HepG2 (cell line): ENCODE data around the gene CD7. TPM values are rescaled to one million over a fixed set of nuclear protein-coding genes. Genes with fewer than 3 reads are reported as not detected.
A peak's percentile ranks its signal among the peaks of the same experiment; 100 is the strongest.

Source experiments
- CENPX ChIP-seq: sonication (generic); formaldehyde crosslinking; IDR thresholded peaks from 2 replicates; pipeline ENCODE4 v1.9.0; 2021; ENCODE audit warnings: mild to moderate bottlenecking, missing genetic modification reagents, moderate library complexity
- EEA1 ChIP-seq: sonication (generic); formaldehyde crosslinking; IDR thresholded peaks from 2 replicates; pipeline ENCODE4 v1.5.1; 2020; ENCODE audit warnings: mild to moderate bottlenecking, missing genetic modification reagents, borderline replicate concordance
- FOXM1 ChIP-seq: sonication (generic); formaldehyde crosslinking; IDR thresholded peaks from 2 replicates; pipeline ENCODE4 v1.5.0; 2020; ENCODE audit warnings: missing genetic modification reagents
- IKZF1 ChIP-seq: fragments of 450-650 bp; IDR thresholded peaks from 2 replicates; pipeline ENCODE4 v1.7.1; 2016
- MXD4 ChIP-seq: IDR thresholded peaks from 2 replicates; pipeline ENCODE4 v1.6.1; 2016; ENCODE audit warnings: mild to moderate bottlenecking, missing biosample characterization, missing genetic modification reagents
- NFIB ChIP-seq: sonication (generic); formaldehyde crosslinking; IDR thresholded peaks from 2 replicates; pipeline ENCODE4 v1.9.0; 2021; ENCODE audit warnings: missing genetic modification reagents, mild to moderate bottlenecking, borderline replicate concordance
- RCOR2 ChIP-seq: IDR thresholded peaks from 2 replicates; pipeline ENCODE4 v1.6.1; 2016; ENCODE audit warnings: missing biosample characterization, missing genetic modification reagents
- REL ChIP-seq: sonication (generic); formaldehyde crosslinking; conservative IDR thresholded peaks from 2 replicates; pipeline ENCODE4 v1.8.0; 2022; ENCODE audit warnings: mild to moderate bottlenecking, missing genetic modification reagents, moderate library complexity
- SAFB2 ChIP-seq: sonication (generic); formaldehyde crosslinking; IDR thresholded peaks from 2 replicates; pipeline ENCODE4 v1.5.1; 2020; ENCODE audit warnings: missing genetic modification reagents, low read depth, mild to moderate bottlenecking, borderline replicate concordance
- STAT5B ChIP-seq: sonication (generic); formaldehyde crosslinking; IDR thresholded peaks from 2 replicates; pipeline ENCODE4 v1.4.0; 2020; ENCODE audit warnings: missing genetic modification reagents
- ZMYM2 ChIP-seq: sonication (generic); formaldehyde crosslinking; IDR thresholded peaks from 2 replicates; pipeline ENCODE4 v1.8.0; 2022; ENCODE audit warnings: mild to moderate bottlenecking, missing genetic modification reagents
- ZNF232 ChIP-seq: sonication (generic); formaldehyde crosslinking; IDR thresholded peaks from 2 replicates; pipeline ENCODE4 v1.4.0; 2020; ENCODE audit warnings: missing genetic modification reagents, borderline replicate concordance
- ZNF234 ChIP-seq: sonication (generic); formaldehyde crosslinking; conservative IDR thresholded peaks from 2 replicates; pipeline ENCODE4 v1.5.1; 2020; ENCODE audit warnings: mild to moderate bottlenecking, missing genetic modification reagents
- ZNF556 ChIP-seq: sonication (generic); formaldehyde crosslinking; IDR thresholded peaks from 2 replicates; pipeline ENCODE4 v1.4.0; 2020; ENCODE audit warnings: mild to moderate bottlenecking, missing genetic modification reagents, borderline replicate concordance
- ZNF777 ChIP-seq: sonication (generic); formaldehyde crosslinking; IDR thresholded peaks from 2 replicates; pipeline ENCODE4 v1.4.0; 2020; ENCODE audit warnings: missing genetic modification reagents
- polyA plus RNA-seq, 8 experiments: library from polyadenylated mRNA; depleted of rRNA in 3 of 8; stranded (reverse) in 7 of 8; unstranded in 1 of 8; fragments of >200 nt; fragmentation: Illumina TruSeq in 4 of 8; extraction: Trizol in 4 of 8; gene quantifications; 2 replicates each; pipeline versions ENCODE4 v1.2.1 to v1.2.3, GENCODE V29; 2011 to 2016; ENCODE audit warnings: low read depth in 4 of 8, missing spikeins in 1 of 8, mixed read lengths in 1 of 8; ENCODE audit not compliant: insufficient read depth in 1 of 8
- total RNA-seq, 5 experiments: library from RNA; depleted of rRNA; stranded (reverse); fragments of >200 nt; fragmentation: Illumina TruSeq; extraction: Trizol; gene quantifications; 2 replicates each; pipeline ENCODE4 v1.2.3, GENCODE V29; 2016; ENCODE audit warnings: low read depth in 1 of 5
- TF ChIP-seq, protein P1 (sequence below): sonication (generic); formaldehyde crosslinking; IDR thresholded peaks from 2 replicates; pipeline ENCODE4 v1.5.1; 2020; ENCODE audit warnings: mild to moderate bottlenecking, missing genetic modification reagents
- TF ChIP-seq, protein P2 (sequence below): sonication (generic); formaldehyde crosslinking; IDR thresholded peaks from 2 replicates; pipeline ENCODE4 v1.5.0; 2020; ENCODE audit warnings: mild to moderate bottlenecking, low read depth, missing genetic modification reagents, borderline replicate concordance
- TF ChIP-seq, protein P3 (sequence below): sonication (generic); formaldehyde crosslinking; IDR thresholded peaks from 2 replicates; pipeline ENCODE4 v1.4.0; 2020; ENCODE audit warnings: missing genetic modification reagents, mild to moderate bottlenecking, borderline replicate concordance
- TF ChIP-seq, protein P4 (sequence below): sonication (generic); formaldehyde crosslinking; IDR thresholded peaks from 2 replicates; pipeline ENCODE4 v1.5.0; 2020; ENCODE audit warnings: missing genetic modification reagents, mild to moderate bottlenecking, borderline replicate concordance
- TF ChIP-seq, protein P5 (sequence below): sonication (generic); formaldehyde crosslinking; IDR thresholded peaks from 2 replicates; pipeline ENCODE4 v1.8.0; 2022; ENCODE audit warnings: mild to moderate bottlenecking, missing genetic modification reagents, borderline replicate concordance

Gene CD7
- total and polyA plus RNA-seq, 2 of the 13 experiments (the other 11 are each of a cell fraction or from before 2014, with no cell fraction given): 67.6 to 76.4 TPM

DNA sequence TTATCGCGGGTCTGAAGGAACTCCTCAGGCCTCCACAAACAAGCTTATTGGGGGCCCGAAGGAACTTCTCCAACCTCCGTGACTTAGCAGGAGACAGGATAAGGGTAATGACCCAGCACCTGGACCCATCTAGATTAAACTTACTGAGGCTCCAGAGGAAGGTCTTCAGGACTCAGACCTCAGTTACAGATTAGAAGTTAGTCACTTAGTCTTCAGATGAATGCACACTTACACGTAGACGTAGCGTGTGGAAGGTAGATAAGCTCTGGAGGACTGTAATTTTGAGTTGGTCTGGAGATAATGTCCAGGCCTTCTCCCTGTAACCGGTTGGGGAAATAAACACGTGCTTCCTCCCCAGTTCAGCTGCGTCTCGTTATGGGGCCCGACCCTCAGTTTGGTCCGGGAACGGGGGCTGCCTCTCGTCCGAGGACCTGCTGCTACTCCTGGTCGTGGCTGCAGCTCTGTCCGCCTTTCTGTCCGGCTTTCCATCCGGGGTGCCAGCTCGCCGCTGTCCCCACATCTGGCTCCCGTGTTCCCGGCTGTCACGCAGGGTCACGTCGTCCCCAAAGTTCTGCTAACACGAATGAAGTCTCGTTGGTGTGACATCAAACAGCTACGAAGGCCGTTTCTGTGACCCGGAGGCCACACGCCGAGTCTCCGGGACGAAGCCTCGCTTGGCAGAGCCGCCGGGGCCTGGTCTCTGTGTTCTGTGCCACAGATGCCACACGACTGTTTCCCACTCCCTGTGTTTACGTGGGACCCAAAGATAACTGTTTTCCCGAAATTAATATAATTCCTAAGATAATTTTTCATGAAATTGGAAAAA, 28.0 kb upstream of the CD7 start (continued):
- TF ChIP-seq ZNF556 (CRISPR knock-in tag): no peak
- TF ChIP-seq EEA1 (CRISPR knock-in tag): 0 out of 2 replicates have a peak, but pooled peaks have one; percentile 56
- TF ChIP-seq, protein P1, sequence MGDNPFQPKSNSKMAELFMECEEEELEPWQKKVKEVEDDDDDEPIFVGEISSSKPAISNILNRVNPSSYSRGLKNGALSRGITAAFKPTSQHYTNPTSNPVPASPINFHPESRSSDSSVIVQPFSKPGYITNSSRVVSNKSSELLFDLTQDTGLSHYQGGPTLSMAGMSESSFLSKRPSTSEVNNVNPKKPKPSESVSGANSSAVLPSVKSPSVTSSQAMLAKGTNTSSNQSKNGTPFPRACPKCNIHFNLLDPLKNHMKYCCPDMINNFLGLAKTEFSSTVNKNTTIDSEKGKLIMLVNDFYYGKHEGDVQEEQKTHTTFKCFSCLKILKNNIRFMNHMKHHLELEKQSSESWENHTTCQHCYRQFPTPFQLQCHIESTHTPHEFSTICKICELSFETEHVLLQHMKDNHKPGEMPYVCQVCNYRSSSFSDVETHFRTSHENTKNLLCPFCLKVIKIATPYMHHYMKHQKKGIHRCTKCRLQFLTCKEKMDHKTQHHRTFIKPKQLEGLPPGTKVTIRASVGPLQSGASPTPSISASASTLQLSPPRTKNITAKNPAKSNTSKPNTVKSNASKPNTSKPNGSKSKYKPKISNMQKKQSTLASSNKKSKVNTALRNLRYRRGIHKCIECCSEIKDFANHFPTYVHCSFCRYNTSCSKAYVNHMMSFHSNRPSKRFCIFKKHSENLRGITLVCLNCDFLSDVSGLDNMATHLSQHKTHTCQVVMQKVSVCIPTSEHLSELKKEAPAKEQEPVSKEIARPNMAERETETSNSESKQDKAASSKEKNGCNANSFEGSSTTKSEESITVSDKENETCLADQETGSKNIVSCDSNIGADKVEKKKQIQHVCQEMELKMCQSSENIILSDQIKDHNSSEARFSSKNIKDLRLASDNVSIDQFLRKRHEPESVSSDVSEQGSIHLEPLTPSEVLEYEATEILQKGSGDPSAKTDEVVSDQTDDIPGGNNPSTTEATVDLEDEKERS (CRISPR knock-in tag): no peak
- TF ChIP-seq ZMYM2 (CRISPR knock-in tag): no peak
- TF ChIP-seq, protein P2, sequence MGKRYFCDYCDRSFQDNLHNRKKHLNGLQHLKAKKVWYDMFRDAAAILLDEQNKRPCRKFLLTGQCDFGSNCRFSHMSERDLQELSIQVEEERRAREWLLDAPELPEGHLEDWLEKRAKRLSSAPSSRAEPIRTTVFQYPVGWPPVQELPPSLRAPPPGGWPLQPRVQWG (CRISPR knock-in tag): no peak
- TF ChIP-seq NFIB (CRISPR knock-in tag): no peak
- no peak for TF ChIP-seq REL (CRISPR knock-in tag)
- 0 out of 2 replicates have a peak, but pooled peaks have one; percentile 53 for TF ChIP-seq SAFB2 (CRISPR knock-in tag)
- TF ChIP-seq ZNF234 (CRISPR knock-in tag): no peak
- TF ChIP-seq, protein P3, sequence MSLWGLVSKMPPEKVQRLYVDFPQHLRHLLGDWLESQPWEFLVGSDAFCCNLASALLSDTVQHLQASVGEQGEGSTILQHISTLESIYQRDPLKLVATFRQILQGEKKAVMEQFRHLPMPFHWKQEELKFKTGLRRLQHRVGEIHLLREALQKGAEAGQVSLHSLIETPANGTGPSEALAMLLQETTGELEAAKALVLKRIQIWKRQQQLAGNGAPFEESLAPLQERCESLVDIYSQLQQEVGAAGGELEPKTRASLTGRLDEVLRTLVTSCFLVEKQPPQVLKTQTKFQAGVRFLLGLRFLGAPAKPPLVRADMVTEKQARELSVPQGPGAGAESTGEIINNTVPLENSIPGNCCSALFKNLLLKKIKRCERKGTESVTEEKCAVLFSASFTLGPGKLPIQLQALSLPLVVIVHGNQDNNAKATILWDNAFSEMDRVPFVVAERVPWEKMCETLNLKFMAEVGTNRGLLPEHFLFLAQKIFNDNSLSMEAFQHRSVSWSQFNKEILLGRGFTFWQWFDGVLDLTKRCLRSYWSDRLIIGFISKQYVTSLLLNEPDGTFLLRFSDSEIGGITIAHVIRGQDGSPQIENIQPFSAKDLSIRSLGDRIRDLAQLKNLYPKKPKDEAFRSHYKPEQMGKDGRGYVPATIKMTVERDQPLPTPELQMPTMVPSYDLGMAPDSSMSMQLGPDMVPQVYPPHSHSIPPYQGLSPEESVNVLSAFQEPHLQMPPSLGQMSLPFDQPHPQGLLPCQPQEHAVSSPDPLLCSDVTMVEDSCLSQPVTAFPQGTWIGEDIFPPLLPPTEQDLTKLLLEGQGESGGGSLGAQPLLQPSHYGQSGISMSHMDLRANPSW (CRISPR knock-in tag): no peak
- TF ChIP-seq, protein P4, sequence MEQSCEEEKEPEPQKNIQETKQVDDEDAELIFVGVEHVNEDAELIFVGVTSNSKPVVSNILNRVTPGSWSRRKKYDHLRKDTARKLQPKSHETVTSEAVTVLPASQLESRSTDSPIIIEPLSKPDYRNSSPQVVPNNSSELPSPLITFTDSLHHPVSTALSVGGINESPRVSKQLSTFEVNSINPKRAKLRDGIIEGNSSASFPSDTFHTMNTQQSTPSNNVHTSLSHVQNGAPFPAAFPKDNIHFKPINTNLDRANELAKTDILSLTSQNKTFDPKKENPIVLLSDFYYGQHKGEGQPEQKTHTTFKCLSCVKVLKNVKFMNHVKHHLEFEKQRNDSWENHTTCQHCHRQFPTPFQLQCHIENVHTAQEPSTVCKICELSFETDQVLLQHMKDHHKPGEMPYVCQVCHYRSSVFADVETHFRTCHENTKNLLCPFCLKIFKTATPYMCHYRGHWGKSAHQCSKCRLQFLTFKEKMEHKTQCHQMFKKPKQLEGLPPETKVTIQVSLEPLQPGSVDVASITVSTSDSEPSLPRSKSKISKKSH: 0 out of 2 replicates have a peak, but pooled peaks have one; percentile 24
- TF ChIP-seq IKZF1: no peak
- TF ChIP-seq FOXM1: no peak
- no peak for TF ChIP-seq MXD4
- TF ChIP-seq, protein P5, sequence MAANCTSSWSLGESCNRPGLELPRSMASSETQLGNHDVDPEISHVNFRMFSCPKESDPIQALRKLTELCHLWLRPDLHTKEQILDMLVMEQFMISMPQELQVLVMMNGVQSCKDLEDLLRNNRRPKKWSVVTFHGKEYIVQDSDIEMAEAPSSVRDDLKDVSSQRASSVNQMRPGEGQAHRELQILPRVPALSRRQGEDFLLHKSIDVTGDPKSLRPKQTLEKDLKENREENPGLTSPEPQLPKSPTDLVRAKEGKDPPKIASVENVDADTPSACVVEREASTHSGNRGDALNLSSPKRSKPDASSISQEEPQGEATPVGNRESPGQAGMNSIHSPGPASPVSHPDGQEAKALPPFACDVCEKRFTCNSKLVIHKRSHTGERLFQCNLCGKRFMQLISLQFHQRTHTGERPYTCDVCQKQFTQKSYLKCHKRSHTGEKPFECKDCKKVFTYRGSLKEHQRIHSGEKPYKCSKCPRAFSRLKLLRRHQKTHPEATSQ (CRISPR knock-in tag): no peak
- TF ChIP-seq ZNF232: no peak
- TF ChIP-seq ZNF777: no peak
- TF ChIP-seq RCOR2 (CRISPR knock-in tag): no peak
- TF ChIP-seq CENPX (CRISPR knock-in tag): no peak
- no peak for TF ChIP-seq STAT5B (CRISPR knock-in tag)
